Mesodermal cell (in vitro differentiated cells): ENCODE measurements around the gene NXF3.

Experiments used
- H3K27ac ChIP-seq: 2 replicates; pipeline ENCODE4 v1.7.0; 2013; ENCODE audit warnings: mild to moderate bottlenecking, low read depth, low read length, moderate library complexity; ENCODE audit not compliant: severe bottlenecking
- H3K36me3 ChIP-seq: 2 replicates; pipeline ENCODE4 v1.7.1; 2013; ENCODE audit warnings: mild to moderate bottlenecking, low read length, moderate library complexity; ENCODE audit not compliant: control insufficient read depth, insufficient read depth
- H3K4me1 ChIP-seq: one replicate; pipeline ENCODE4 v1.7.1; 2013; ENCODE audit warnings: mild to moderate bottlenecking, low read length; ENCODE audit not compliant: insufficient read depth, control insufficient read depth, poor library complexity, severe bottlenecking
- H3K4me3 ChIP-seq: 2 replicates; pipeline ENCODE4 v1.7.0; 2013; ENCODE audit warnings: low read length, control low read depth, mild to moderate bottlenecking; ENCODE audit not compliant: insufficient read depth, poor library complexity, severe bottlenecking; ENCODE audit errors: extremely low read depth
- H3K9me3 ChIP-seq: 2 replicates; pipeline ENCODE4 v1.7.1; 2013; ENCODE audit warnings: mild to moderate bottlenecking, low read length, moderate library complexity; ENCODE audit not compliant: control insufficient read depth
- WGBS, 2 experiments: methylation state at CpG; one replicate each; pipeline ENCODE4 v1.1.5; 2013; ENCODE audit warnings: missing lambda C conversion rate in 2 of 2; ENCODE audit not compliant: insufficient coverage in 2 of 2; 5-methylcytosine and 5-hydroxymethylcytosine counted together

Gene NXF3

DNA sequence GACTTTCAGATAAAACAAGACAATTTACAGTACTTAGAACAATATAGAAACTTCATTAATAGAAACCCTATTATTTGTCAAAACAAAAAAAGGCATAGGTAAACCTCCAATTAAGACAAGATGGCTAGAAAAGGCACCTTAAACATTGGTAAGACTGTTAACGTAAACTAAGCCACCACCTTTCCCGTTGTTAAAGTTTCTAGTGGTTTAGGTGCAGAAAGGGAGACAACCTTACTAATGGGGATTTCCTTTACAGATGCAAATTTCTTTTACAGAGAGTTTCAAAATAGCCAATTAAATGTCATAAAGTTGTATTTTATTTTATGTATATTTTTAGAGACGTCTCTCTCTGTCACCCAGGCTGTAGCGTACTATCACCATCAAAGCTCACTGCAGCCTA lies 7.5 kb upstream of the NXF3 start:
- no CpG with 5 or more reads among the region's 4 CpGs for WGBS, 2 experiments

GRCh38 chrX:103099691-103100090 lies 6.7 kb upstream of the NXF3 start:
- Histone ChIP-seq H3K27ac (no peak overlapping the region), H3K4me3 (no peak overlapping the region), H3K9me3 (no peaks in the 10 kb centered on the region), H3K4me1 (peaks cover 7% of the 10 kb centered on the region), H3K36me3 (no peaks in the 10 kb centered on the region)
- WGBS, 2 experiments = no CpG with 5 or more reads among the region's 4 CpGs

More for the DNA sequence above, 7.5 kb upstream of the NXF3 start:
- peaks cover 7% of the 10 kb centered on the region for H3K4me1 ChIP-seq
- no peaks in the 10 kb centered on the region for H3K36me3 ChIP-seq
- H3K27ac ChIP-seq = no peak overlapping the region
- H3K9me3 ChIP-seq = no peaks in the 10 kb centered on the region
- H3K4me3 ChIP-seq = no peak overlapping the region

DNA sequence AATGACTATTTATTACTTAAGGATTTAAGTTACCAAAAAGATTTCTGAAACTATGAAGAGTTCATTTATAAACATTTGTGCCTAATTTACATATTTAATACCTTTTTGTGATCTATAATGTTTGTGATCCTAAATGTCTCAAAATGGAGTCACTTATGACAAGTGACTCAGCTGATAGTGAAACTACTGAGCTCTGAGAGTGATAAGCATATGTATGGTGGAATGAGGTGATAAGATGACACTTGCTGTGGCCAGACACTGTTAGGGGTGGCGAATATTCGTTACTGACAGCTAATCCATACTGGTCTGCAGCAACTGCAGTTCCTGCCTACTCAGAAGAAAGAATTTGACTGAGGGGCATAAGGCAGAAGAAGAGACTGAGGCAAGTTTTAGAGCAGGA lies 5.5 kb upstream of the NXF3 start:
- H3K27ac ChIP-seq = no peak overlapping the region
- 70% methylated on average over 2 of the region's 2 CpGs; no CpG with 5 or more reads in 1 of the 2 experiments for WGBS, 2 experiments
- no peak overlapping the region for H3K4me3 ChIP-seq
- no peaks in the 10 kb centered on the region for H3K9me3 ChIP-seq
- H3K4me1 ChIP-seq = peaks cover 7% of the 10 kb centered on the region
- H3K36me3 ChIP-seq = no peaks in the 10 kb centered on the region

GRCh38 chrX:103081051-103081450 lies 11.9 kb downstream of the NXF3 start:
- 90% methylated on average over 2 of the region's 6 CpGs; no CpG with 5 or more reads in 1 of the 2 experiments for WGBS, 2 experiments
- no peak overlapping the region for H3K27ac ChIP-seq
- no peak overlapping the region for H3K4me3 ChIP-seq
- H3K36me3 ChIP-seq = no peaks in the 10 kb centered on the region
- H3K4me1 ChIP-seq = no peaks in the 10 kb centered on the region
- no peaks in the 10 kb centered on the region for H3K9me3 ChIP-seq

DNA sequence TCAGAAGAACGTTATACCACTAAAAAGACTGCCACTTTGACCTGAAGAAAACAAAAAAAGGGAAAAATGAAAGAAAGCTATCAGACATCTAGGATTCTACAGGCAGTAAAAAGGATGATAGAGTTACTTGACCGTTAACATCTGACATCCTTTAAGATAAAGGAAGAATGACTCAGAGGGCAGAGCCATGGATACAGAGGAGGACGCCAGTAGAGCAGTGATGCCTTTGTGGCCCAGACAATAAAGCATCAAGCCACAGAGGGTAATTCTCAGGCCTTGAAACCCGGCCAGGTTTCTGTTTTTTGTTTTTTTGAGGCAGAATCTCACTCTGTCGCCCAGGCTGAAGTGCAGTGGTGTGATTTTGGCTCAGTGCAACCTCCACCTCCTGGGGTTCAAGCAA lies 19.5 kb downstream of the NXF3 start:
- no peak overlapping the region for H3K27ac ChIP-seq
- no peak overlapping the region for H3K4me3 ChIP-seq
- H3K36me3 ChIP-seq = no peaks in the 10 kb centered on the region
- no peaks in the 10 kb centered on the region for H3K9me3 ChIP-seq
- no peaks in the 10 kb centered on the region for H3K4me1 ChIP-seq
- 51 to 67% methylated on average over 2 to 4 of the region's 5 CpGs for WGBS, 2 experiments

DNA sequence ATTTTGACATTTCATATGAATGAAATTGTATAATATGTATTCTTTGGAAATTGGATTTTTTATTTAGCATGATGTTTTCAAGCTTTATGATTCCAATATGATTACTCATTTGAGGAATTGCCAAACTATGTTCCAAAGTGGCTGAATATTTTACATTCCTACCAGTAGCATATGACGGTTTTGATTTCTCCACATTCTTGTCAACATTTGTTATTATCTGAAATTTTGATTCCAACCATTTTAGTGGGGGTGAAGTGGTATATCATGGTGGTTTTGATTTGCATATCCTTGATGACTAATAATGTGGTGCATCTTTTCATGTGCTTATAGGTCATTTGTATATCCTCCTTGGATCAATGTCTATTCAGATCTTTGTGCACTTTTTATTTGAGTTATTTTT lies 26.3 kb downstream of the NXF3 start:
- H3K4me1 ChIP-seq = no peaks in the 10 kb centered on the region
- no peaks in the 10 kb centered on the region for H3K36me3 ChIP-seq
- H3K4me3 ChIP-seq = no peak overlapping the region
- H3K27ac ChIP-seq = no peak overlapping the region
- H3K9me3 ChIP-seq = no peaks in the 10 kb centered on the region
- no CpG with 5 or more reads among the region's 1 CpG for WGBS, 2 experiments

DNA sequence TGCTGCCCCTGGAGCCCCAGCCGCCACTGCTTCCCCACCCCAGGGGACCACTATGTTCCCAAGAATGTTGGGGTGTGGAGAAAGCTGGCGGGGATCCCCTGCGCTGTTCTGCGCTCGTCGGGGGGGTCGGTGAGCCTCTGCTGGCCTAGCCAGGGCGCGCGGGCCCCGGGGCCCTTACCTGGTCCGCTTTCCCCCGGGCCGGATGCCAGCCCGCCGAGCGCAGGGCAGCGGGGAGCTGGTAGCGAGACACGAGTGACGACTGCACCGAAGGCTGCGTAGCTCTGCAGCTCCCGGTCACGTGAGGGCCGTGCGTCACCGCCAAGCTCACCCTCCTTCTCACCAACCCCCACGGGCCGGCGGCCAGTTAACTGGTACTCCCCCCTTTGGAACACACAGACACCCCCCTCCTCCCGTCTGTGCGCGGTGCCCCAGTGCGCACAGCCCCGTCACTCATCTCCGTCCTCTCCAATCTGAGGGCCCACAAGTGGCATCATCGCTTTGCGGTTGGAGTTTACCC lies 29.0 kb downstream of the NXF3 start, which contains the start of gene BEX1:
BEX1 (minus strand) TSS at position 254 of the 517 bp plus-strand sequence. CDS start 897 bp downstream, outside the sequence.
- Histone ChIP-seq H3K36me3 (no peaks in the 10 kb centered on the region), H3K4me1 (no peaks in the 10 kb centered on the region), H3K9me3 (no peaks in the 10 kb centered on the region), H3K27ac (peak within 1 kb of the TSS; percentile 64), H3K4me3 (peak within 1 kb of the TSS; percentile 49)
- WGBS, 2 experiments = 0 to 2% methylated on average over 3 to 17 of the region's 39 CpGs

GRCh38 chrX:103063191-103063845 lies 29.6 kb downstream of the NXF3 start:
- H3K4me1 ChIP-seq = no peaks in the 10 kb centered on the region
- peak overlapping the region; percentile 49 for H3K4me3 ChIP-seq
- peak overlapping the region; percentile 64 for H3K27ac ChIP-seq
- no CpG with 5 or more reads among the region's 34 CpGs for WGBS, 2 experiments
- no peaks in the 10 kb centered on the region for H3K9me3 ChIP-seq
- no peaks in the 10 kb centered on the region for H3K36me3 ChIP-seq

DNA sequence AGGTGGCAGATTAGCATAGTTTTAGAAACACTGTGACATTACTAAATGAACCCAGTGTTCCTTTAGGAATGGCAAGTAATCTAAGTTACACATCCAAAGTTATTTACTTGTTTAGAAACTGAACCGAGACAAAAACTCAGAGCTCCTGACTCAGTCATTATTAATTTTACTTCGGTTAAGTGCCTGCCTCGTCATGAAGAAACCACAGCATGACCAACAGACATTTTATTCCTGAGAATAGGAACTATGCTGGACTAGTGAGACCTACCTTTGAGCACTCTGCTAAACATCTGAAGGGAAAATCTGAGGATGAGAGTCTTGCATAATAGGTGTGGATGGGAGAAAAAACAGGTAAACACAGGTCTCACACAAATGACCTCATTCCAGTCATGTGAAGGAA lies 31.5 kb downstream of the NXF3 start:
- WGBS, 2 experiments = 92 to 100% methylated on average over 1 to 2 of the region's 3 CpGs
- Histone ChIP-seq H3K36me3 (no peaks in the 10 kb centered on the region), H3K27ac (no peak overlapping the region), H3K4me1 (no peaks in the 10 kb centered on the region), H3K4me3 (no peak overlapping the region), H3K9me3 (no peaks in the 10 kb centered on the region)

GRCh38 chrX:103056902-103057301 lies 36.0 kb downstream of the NXF3 start:
- Histone ChIP-seq H3K4me1 (no peaks in the 10 kb centered on the region), H3K27ac (no peak overlapping the region), H3K36me3 (no peaks in the 10 kb centered on the region), H3K4me3 (no peak overlapping the region), H3K9me3 (no peaks in the 10 kb centered on the region)
- WGBS, 2 experiments = 92 to 100% methylated on average over 1 of the region's 2 CpGs

GRCh38 chrX:103052625-103053024 lies 40.3 kb downstream of the NXF3 start:
- Histone ChIP-seq H3K9me3 (no peaks in the 10 kb centered on the region), H3K27ac (no peak overlapping the region), H3K4me1 (no peaks in the 10 kb centered on the region), H3K36me3 (no peaks in the 10 kb centered on the region), H3K4me3 (no peak overlapping the region)
